ENCODE measurements around the gene OR51G1. TPM values are rescaled to one million over a fixed set of nuclear protein-coding genes. Genes with fewer than 3 reads are reported as not detected.

Gene OR51G1
- not detected in 5 replicates for total RNA-seq (2022; extraction: Qiagen RNA extraction)

DNA sequence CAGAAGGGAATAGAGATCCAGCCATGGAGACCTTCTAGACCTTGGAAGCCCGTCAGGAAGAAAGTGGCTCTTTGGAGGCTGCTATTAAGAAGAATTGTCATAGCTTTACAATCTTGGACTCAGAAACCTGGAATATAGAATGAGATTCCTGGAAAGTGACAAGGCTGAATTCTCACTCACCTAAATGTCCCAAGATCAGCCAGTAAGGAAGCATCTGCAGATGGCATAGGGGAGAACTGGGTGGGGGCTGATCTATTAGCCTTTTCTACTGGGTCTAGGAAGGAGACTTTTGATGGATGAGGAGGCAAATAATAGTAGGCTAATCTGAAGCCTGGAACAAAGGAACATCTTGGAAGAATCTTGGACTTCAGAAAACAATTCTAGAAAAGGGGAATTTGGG, at the start of gene OR51G1:
Gene OR51G1 (minus strand): TSS at position 101 of the 400 bp plus-strand sequence. CDS start 0 bp downstream, at position 101.

GRCh38 chr11:4955613-4956012, 31.5 kb upstream of the OR51G1 start, which contains the start of gene OR51A2:
TSS of gene OR51A2 (minus strand) at chr11:4955713. CDS start at chr11:4955713, 0 bp downstream.

DNA sequence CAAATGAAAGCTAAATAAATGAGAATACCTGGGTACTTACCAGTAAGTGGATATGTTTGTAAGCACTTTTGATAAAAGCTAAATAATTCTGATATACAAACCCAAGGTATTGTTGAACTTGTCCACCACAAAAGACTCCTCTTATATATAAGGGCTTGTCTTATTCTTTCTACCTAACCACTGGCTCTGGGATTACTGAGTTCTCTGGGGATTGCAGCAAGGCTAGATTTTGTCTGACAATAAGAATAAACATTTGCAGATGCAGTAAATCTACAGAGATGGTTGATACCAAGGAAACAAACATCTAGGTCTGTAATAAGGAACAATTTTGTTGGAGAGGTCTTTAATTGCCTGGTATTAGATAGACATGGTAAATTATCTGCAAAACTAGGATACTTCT, 23.4 kb upstream of the OR51G1 start, which contains the start of gene OR51A4:
Gene OR51A4 (minus strand): TSS at position 101 of the 400 bp plus-strand sequence. CDS start 505 bp downstream, outside the sequence.

DNA sequence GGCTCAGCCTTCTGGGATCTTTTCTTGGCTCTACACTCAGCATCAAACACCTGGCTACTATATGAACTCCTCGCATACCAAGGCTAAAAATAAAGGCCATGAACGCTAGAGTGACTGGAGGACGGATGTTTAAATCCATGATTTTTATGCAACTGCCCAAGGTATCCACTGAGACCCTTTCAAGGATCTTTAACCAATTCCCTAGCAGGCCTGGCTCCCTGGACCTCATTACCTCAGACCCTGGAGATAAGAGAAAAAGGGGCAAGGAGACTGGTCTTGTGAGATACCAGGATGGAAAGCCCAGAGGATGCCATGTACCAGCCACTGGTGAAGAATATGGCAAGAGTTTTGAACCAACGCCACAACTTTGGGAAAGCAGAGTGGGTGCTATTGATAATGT, 4.9 kb downstream of the OR51G1 start, which contains the start of gene OR51G2:
Gene OR51G2 (minus strand): TSS at position 101 of the 400 bp plus-strand sequence. CDS start 3,687 bp downstream, outside the sequence.

GRCh38 chr11:4903484-4903883, 20.7 kb downstream of the OR51G1 start, which contains the start of gene OR51A7:
TSS of gene OR51A7 (plus strand) at chr11:4903783. CDS start at chr11:4907370, 3,587 bp downstream.

DNA sequence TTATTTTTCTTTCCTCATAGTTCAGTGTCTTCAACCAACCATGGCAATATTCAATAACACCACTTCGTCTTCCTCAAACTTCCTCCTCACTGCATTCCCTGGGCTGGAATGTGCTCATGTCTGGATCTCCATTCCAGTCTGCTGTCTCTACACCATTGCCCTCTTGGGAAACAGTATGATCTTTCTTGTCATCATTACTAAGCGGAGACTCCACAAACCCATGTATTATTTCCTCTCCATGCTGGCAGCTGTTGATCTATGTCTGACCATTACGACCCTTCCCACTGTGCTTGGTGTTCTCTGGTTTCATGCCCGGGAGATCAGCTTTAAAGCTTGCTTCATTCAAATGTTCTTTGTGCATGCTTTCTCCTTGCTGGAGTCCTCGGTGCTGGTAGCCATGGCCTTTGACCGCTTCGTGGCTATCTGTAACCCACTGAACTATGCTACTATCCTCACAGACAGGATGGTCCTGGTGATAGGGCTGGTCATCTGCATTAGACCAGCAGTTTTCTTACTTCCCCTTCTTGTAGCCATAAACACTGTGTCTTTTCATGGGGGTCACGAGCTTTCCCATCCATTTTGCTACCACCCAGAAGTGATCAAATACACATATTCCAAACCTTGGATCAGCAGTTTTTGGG, 42.2 kb downstream of the OR51G1 start, which contains the start of gene OR51T1:
Gene OR51T1 (plus strand): TSS at position 41 of the 641 bp plus-strand sequence. CDS start 0 bp downstream, at position 41.

Other genes starting within 250 kb of the OR51G1 start
- gene OR51E2, start 226.5 kb downstream of the OR51G1 start, total RNA-seq (2022; extraction: Qiagen RNA extraction), result not detected in 5 replicates
- 0.14 TPM in 1 of 5 replicates, not detected in the others for gene MMP26, start 219.6 kb downstream of the OR51G1 start, total RNA-seq (2022; extraction: Qiagen RNA extraction)
- not detected in 5 replicates for gene OR51F1, start 154.4 kb downstream of the OR51G1 start, total RNA-seq (2022; extraction: Qiagen RNA extraction)
- not detected in 5 replicates for gene OR52R1, start 120.0 kb downstream of the OR51G1 start, total RNA-seq (2022; extraction: Qiagen RNA extraction)
- not detected in 5 replicates for gene OR51F2, start 103.0 kb downstream of the OR51G1 start, total RNA-seq (2022; extraction: Qiagen RNA extraction)
- gene OR51S1, start 75.1 kb downstream of the OR51G1 start, total RNA-seq (2022; extraction: Qiagen RNA extraction), result not detected in 5 replicates
- not detected in 5 replicates for gene OR51T1, start 42.4 kb downstream of the OR51G1 start, total RNA-seq (2022; extraction: Qiagen RNA extraction)
- gene OR51A7, start 20.6 kb downstream of the OR51G1 start, total RNA-seq (2022; extraction: Qiagen RNA extraction), result not detected in 5 replicates
- not detected in 5 replicates for gene OR51G2, start 5.0 kb downstream of the OR51G1 start, total RNA-seq (2022; extraction: Qiagen RNA extraction)
- not detected in 5 replicates for gene OR51A4, start 23.3 kb upstream of the OR51G1 start, total RNA-seq (2022; extraction: Qiagen RNA extraction)
- not detected in 5 replicates for gene OR51A2, start 31.4 kb upstream of the OR51G1 start, total RNA-seq (2022; extraction: Qiagen RNA extraction)
- gene OR51L1, start 70.5 kb upstream of the OR51G1 start, total RNA-seq (2022; extraction: Qiagen RNA extraction), result not detected in 5 replicates
- not detected in 5 replicates for gene OR52J3, start 122.2 kb upstream of the OR51G1 start, total RNA-seq (2022; extraction: Qiagen RNA extraction)
- gene OR52E2, start 135.3 kb upstream of the OR51G1 start, total RNA-seq (2022; extraction: Qiagen RNA extraction), result not detected in 5 replicates
- gene OR52E1, start 145.2 kb upstream of the OR51G1 start, total RNA-seq (2022; extraction: Qiagen RNA extraction), result not detected in 5 replicates
- not detected in 5 replicates for gene OR52A5, start 214.0 kb upstream of the OR51G1 start, total RNA-seq (2022; extraction: Qiagen RNA extraction)
- gene OR52A1, start 230.4 kb upstream of the OR51G1 start, total RNA-seq (2022; extraction: Qiagen RNA extraction), result not detected in 5 replicates

All from A549 treated with CORT108297 at 1 μM for 4 hours (cell line).